Mammary epithelial cell (primary cell): ENCODE measurements around the gene CARM1.

Experiments used
- CTCF ChIP-seq, 2 donors: IDR thresholded peaks in 1 of 2; conservative IDR thresholded peaks in 1 of 2; 2 replicates each; pipeline ENCODE4 v1.5.1; 2011 to 2012; ENCODE audit warnings: inconsistent platforms in 2 of 2, low read length in 2 of 2, mild to moderate bottlenecking in 2 of 2, control low read depth in 1 of 2, low read depth in 1 of 2; ENCODE audit not compliant: insufficient read depth in 1 of 2; ENCODE audit errors: extremely low read depth in 1 of 2
- EZH2 ChIP-seq: IDR thresholded peaks from 2 replicates; pipeline ENCODE4 v1.6.1; 2012; ENCODE audit warnings: low read length, inconsistent platforms, borderline replicate concordance

GRCh38 chr19:10866495-10866894 lies 4.9 kb upstream of the CARM1 start:
- TF ChIP-seq EZH2: no peak
- no peak for TF ChIP-seq CTCF (conservative IDR thresholded peaks at IDR 0.05 in 1 of 2, IDR thresholded peaks at IDR 0.05 in 1 of 2; ENCODE audit: extremely low read depth in 1 of 2, insufficient read depth in 1 of 2, low read depth in 1 of 2, low read length in 2 of 2)
